Measurements from ENCODE around the gene CLK4.

Gene CLK4

GRCh38 chr5:178554311-178554710, 72.5 kb downstream of the CLK4 start:
- DNase-seq, result no peak

DNA sequence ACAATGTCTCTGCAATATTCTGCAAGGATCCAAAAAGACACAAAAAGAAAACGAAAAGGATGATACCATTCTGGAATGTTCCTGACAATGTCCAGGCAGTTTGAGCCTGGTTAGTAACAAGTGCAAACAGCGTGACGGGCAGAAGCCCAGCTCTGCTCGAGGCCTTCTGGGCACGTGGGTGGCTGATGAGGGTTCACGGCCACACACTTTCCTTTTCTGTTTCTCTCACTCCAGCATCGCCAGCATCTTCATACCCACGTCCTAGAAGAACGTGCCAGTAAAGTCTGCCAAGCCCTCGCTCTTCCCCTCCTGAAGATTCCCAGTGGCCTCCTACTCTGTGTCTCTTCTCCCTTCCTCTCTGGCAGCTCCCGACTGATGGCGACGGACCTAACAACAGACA, 73.3 kb downstream of the CLK4 start:
- DNase-seq, result no peak
